Measurements from ENCODE around the gene SGTA. TPM values are rescaled to one million over a fixed set of nuclear protein-coding genes. Genes with fewer than 3 reads are reported as not detected.

The SGTA gene
- total and polyA plus RNA-seq, 2 of the 8 experiments (the other 6 are each of a cell fraction or from before 2014, with no cell fraction given), result 86.8 to 130 TPM

GRCh38 chr19:2761309-2761677, 21.8 kb downstream of the SGTA start:
- H3K4me1 ChIP-seq (replicated peaks in 1 of 4; ENCODE audit: control insufficient read depth in 3 of 4, insufficient read depth in 4 of 4, low read length in 3 of 4), result no peaks in the 10 kb centered on the region
- peaks cover 4 to 10% of the 10 kb centered on the region in 2 experiments for H4K20me1 ChIP-seq (replicated peaks in 1 of 2; ENCODE audit: control insufficient read depth in 1 of 2, insufficient read depth in 2 of 2, low read length in 2 of 2)
- H2AK5ac ChIP-seq (ENCODE audit: low read depth, low read length), result no peak overlapping the region
- H4K8ac ChIP-seq (ENCODE audit: extremely low read depth, insufficient read depth, low read length), result no peak overlapping the region
- FAIRE-seq (no peak), DNase-seq (ENCODE audit: low read depth in 1 of 2, low spot score in 2 of 2) (no peak)
- no peak overlapping the region for H2AFZ ChIP-seq (ENCODE audit: low read length)
- H2BK120ac ChIP-seq (replicated peaks; ENCODE audit: low read depth, low read length), result no peak overlapping the region
- no peaks in the 10 kb centered on the region for H3K9me3 ChIP-seq (ENCODE audit: insufficient read depth in 2 of 2, low read depth in 1 of 2, low read length in 1 of 2)
- H3K14ac ChIP-seq (ENCODE audit: insufficient read length), result no peak overlapping the region
- no peaks in the 10 kb centered on the region for H3K27me3 ChIP-seq (replicated peaks in 1 of 4; ENCODE audit: control insufficient read depth in 3 of 4, extremely low read depth in 1 of 4, insufficient read depth in 3 of 4, low read length in 3 of 4)
- no peak overlapping the region for H2BK15ac ChIP-seq (ENCODE audit: low read length)
- peaks cover 22 to 70% (median 43%) of the 10 kb centered on the region in 4 experiments; a peak in 7 of 8 replicates for H3K36me3 ChIP-seq (ENCODE audit: control insufficient read depth in 2 of 4, insufficient read depth in 4 of 4, low read length in 3 of 4)
- no peak overlapping the region for H3K27ac ChIP-seq (ENCODE audit: low read depth, low read length)
- TF ChIP-seq JUN (IDR thresholded peaks at IDR 0.05; ENCODE audit: low read depth, low read length) (no peak), SIRT6 (IDR thresholded peaks at IDR 0.05; ENCODE audit: low read length) (no peak), ATF3 (IDR thresholded peaks at IDR 0.05; ENCODE audit: insufficient read depth, low read depth, low read length) (no peak), JUND (IDR thresholded peaks at IDR 0.05; ENCODE audit: low read length) (no peak), CBX8 (IDR thresholded peaks at IDR 0.05; ENCODE audit: borderline replicate concordance, low read depth, low read length) (no peak), MAFK (IDR thresholded peaks at IDR 0.05; ENCODE audit: low read depth, low read length) (no peak), POU5F1 (IDR thresholded peaks at IDR 0.05; ENCODE audit: low read depth, low read length) (no peak), RFX5 (IDR thresholded peaks at IDR 0.05; ENCODE audit: borderline replicate concordance, low read depth, low read length) (no peak), RBBP5 (IDR thresholded peaks at IDR 0.05; ENCODE audit: borderline replicate concordance, low read depth, low read length) (no peak)
- no peak overlapping the region for H4K5ac ChIP-seq (ENCODE audit: insufficient read length, low read depth, low read length)
- no peaks in the 10 kb centered on the region for H3K79me1 ChIP-seq (ENCODE audit: low read depth, low read length)
- no peaks in the 10 kb centered on the region for H3K23me2 ChIP-seq (ENCODE audit: low read depth, low read length)
- no peak overlapping the region for H3K4me2 ChIP-seq (ENCODE audit: insufficient read depth in 1 of 2, low read depth in 2 of 2, low read length in 2 of 2)
- 86% methylated on average over 10 of the region's 16 CpGs; no CpG with 5 or more reads in 1 of the 2 experiments for WGBS, 2 experiments (ENCODE audit: extremely low coverage in 1 of 2, insufficient coverage in 1 of 2, insufficient read length in 1 of 2, insufficient replicate concordance in 2 of 2, low coverage in 1 of 2, low lambda C conversion rate in 2 of 2, missing lambda C conversion rate in 1 of 2)
- no peak overlapping the region for H2BK5ac ChIP-seq (ENCODE audit: low read depth, low read length)
- no peak overlapping the region for H3K4ac ChIP-seq (replicated peaks; ENCODE audit: insufficient read length, low read depth, low read length)
- ChIA-PET POLR2A (ENCODE audit: partially characterized antibody) (no interaction called here), CTCF (ENCODE audit: partially characterized antibody) (no interaction called here)
- no peak overlapping the region for H3K9ac ChIP-seq (replicated peaks in 1 of 4; ENCODE audit: extremely low read depth in 1 of 4, low read depth in 3 of 4, low read length in 3 of 4)
- no peak overlapping the region for H3K56ac ChIP-seq (replicated peaks; ENCODE audit: insufficient read length, low read depth, low read length)
- no peak overlapping the region for H2BK12ac ChIP-seq (ENCODE audit: low read depth, low read length)
- no peak overlapping the region for H3K4me3 ChIP-seq (ENCODE audit: extremely low read depth in 1 of 4, insufficient read depth in 2 of 4, low read depth in 3 of 4, low read length in 4 of 4)
- H2BK20ac ChIP-seq (ENCODE audit: low read length), result no peak overlapping the region
- H3K23ac ChIP-seq (ENCODE audit: insufficient read length), result no peak overlapping the region
- no peak overlapping the region for H3K18ac ChIP-seq (ENCODE audit: extremely low read depth, low read length)
- H4K91ac ChIP-seq (replicated peaks; ENCODE audit: insufficient read length, low read length), result no peak overlapping the region
- H3K79me2 ChIP-seq (ENCODE audit: control insufficient read depth in 1 of 2, insufficient read depth in 2 of 2, low read length in 2 of 2), result no peaks in the 10 kb centered on the region

All from H1 (cell line).